GM19193 (cell line): ENCODE data around the gene SYMPK.
A peak's percentile ranks its signal among the peaks of the same experiment; 100 is the strongest.

ENCODE experiments used
- POLR2A ChIP-seq: IDR thresholded peaks from 4 replicates; pipeline ENCODE4 v1.6.1; 2011; ENCODE audit not compliant: insufficient read depth, insufficient read length; ENCODE audit errors: extremely low read depth

SYMPK gene

GRCh38 chr19:45767881-45768654 is 94.9 kb downstream of the SYMPK start:
- peak; percentile 18 for TF ChIP-seq POLR2A

- no peak for TF ChIP-seq POLR2A
Measured at GRCh38 chr19:45767410-45767880, 95.5 kb downstream of the SYMPK start.

DNA sequence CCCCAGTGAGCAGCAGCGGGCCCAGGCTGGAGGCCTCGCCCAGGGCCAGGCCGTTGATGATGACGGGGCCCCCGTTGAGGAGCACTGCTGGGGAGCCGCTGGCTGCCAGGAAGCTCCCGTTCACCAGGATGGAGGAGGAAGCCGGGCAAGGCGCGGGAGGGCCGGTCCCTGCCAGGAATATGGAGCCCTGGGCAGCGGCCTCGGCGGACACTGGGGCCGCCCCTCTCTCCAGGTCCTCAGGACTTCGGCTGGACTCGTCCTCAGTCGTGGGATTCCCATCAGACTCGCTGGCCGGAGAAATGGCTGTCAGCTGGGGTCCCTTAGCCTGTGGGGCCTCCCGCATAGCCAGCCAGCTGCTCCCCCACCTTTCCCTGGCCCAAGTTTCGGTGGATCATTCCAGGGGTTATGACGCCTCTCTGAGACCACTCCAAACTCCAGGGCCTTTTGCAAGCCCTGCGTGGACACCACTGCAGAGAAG is 96.0 kb downstream of the SYMPK start:
- TF ChIP-seq POLR2A, result no peak

GRCh38 chr19:45766296-45766868 is 96.6 kb downstream of the SYMPK start:
- TF ChIP-seq POLR2A, result no peak

DNA sequence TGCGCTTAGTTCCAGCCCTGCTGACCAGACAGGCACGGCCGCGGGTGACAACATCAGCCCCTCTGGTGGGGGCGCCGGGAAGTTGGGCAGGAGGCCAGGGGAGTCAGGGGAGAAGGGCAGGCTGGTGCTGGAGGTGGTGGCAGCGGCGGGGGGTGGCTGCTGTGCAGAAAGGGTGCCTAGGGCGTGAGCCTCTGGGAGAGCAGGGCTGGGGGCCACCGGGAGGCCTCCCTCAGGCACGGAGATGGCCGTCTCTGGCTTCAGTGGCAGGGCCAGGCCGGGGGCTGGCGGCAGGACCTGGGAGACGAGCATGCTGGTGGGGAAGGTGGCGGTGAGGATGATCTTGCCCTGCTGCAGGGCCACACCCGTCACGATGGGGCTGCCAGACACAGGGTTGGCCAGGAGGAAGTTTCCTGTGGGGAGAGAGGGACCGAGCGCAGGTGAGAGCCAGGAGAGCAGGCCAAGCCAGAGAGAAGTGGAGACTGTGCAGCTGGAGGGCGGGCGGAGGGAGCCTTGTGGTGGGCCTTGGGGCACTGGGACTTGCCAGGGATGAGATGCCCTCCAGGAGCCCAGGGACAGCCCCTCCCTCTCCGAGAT is 97.1 kb downstream of the SYMPK start:
- no peak for TF ChIP-seq POLR2A
